Measurements from ENCODE around the gene VPS4B.
A peak's percentile ranks its signal among the peaks of the same experiment; 100 is the strongest.

The VPS4B gene

GRCh38 chr18:63427558-63427957 lies 5.3 kb upstream of the VPS4B start:
- FAIRE-seq, result no peak

GRCh38 chr18:63422864-63423304 lies 608 bp upstream of the VPS4B start:
- no peak for FAIRE-seq

GRCh38 chr18:63421514-63421913 lies 762 bp downstream of the VPS4B start:
- no peak for FAIRE-seq

- FAIRE-seq, result no peak
Measured at GRCh38 chr18:63412953-63413352, 9.3 kb downstream of the VPS4B start.

GRCh38 chr18:63410792-63411191 lies 11.5 kb downstream of the VPS4B start:
- FAIRE-seq, result no peak

GRCh38 chr18:63409301-63409700 lies 13.0 kb downstream of the VPS4B start:
- no peak for FAIRE-seq

GRCh38 chr18:63407734-63408133 lies 14.5 kb downstream of the VPS4B start:
- no peak for FAIRE-seq

GRCh38 chr18:63405986-63406385 lies 16.3 kb downstream of the VPS4B start:
- FAIRE-seq, result no peak

GRCh38 chr18:63402246-63403162 lies 19.8 kb downstream of the VPS4B start:
- FAIRE-seq, result no peak

GRCh38 chr18:63399300-63399699 lies 23.0 kb downstream of the VPS4B start:
- FAIRE-seq, result peak; percentile 68

GRCh38 chr18:63397349-63397748 lies 24.9 kb downstream of the VPS4B start:
- no peak for FAIRE-seq

- no peak for FAIRE-seq
Measured at GRCh38 chr18:63395503-63395902, 26.8 kb downstream of the VPS4B start.

GRCh38 chr18:63394954-63395353 lies 27.3 kb downstream of the VPS4B start:
- no peak for FAIRE-seq

- no peak for FAIRE-seq
Measured at GRCh38 chr18:63387861-63388260, 34.4 kb downstream of the VPS4B start.

GRCh38 chr18:63382843-63383242 lies 39.4 kb downstream of the VPS4B start:
- FAIRE-seq, result no peak

- no peak for FAIRE-seq
Measured at GRCh38 chr18:63379639-63379962, 42.7 kb downstream of the VPS4B start.

GRCh38 chr18:63378919-63379638 lies 43.2 kb downstream of the VPS4B start:
- peak; percentile 30 for FAIRE-seq

- FAIRE-seq, result no peak
Measured at GRCh38 chr18:63377275-63377980, 44.8 kb downstream of the VPS4B start.

GRCh38 chr18:63376538-63376937 lies 45.7 kb downstream of the VPS4B start:
- no peak for FAIRE-seq

GRCh38 chr18:63374540-63374939 lies 47.7 kb downstream of the VPS4B start:
- no peak for FAIRE-seq

GRCh38 chr18:63373161-63373560 lies 49.1 kb downstream of the VPS4B start:
- no peak for FAIRE-seq

GRCh38 chr18:63368611-63369010 lies 53.7 kb downstream of the VPS4B start:
- FAIRE-seq, result no peak

Measured in G401.6 (cell line).